Measurements from ENCODE around the gene NFILZ.

DNA sequence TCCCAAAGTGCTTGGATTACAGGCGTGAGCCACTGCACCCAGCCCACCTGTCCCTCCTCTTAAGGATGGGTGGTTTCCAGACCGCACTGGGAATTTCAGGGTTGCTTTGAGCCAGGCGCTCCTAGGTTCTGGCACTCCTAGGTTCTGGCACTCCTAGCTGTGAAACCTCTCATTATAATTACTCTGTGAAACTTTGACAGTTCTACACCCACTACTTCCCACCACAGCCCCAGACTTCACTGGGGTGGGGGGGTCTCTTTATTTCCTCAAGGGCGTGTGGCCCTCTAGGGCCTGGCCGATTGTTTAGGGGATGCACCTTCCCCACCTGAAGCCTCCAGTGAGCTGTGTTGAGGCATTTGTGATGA is 17.6 kb upstream of the NFILZ start:
- TF ChIP-seq, protein P1, sequence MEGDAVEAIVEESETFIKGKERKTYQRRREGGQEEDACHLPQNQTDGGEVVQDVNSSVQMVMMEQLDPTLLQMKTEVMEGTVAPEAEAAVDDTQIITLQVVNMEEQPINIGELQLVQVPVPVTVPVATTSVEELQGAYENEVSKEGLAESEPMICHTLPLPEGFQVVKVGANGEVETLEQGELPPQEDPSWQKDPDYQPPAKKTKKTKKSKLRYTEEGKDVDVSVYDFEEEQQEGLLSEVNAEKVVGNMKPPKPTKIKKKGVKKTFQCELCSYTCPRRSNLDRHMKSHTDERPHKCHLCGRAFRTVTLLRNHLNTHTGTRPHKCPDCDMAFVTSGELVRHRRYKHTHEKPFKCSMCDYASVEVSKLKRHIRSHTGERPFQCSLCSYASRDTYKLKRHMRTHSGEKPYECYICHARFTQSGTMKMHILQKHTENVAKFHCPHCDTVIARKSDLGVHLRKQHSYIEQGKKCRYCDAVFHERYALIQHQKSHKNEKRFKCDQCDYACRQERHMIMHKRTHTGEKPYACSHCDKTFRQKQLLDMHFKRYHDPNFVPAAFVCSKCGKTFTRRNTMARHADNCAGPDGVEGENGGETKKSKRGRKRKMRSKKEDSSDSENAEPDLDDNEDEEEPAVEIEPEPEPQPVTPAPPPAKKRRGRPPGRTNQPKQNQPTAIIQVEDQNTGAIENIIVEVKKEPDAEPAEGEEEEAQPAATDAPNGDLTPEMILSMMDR (IDR thresholded peaks at IDR 0.05) = no peak
- no peak for TF ChIP-seq ZFX (IDR thresholded peaks at IDR 0.05; ENCODE audit: borderline replicate concordance)

Data from 22Rv1 (cell line).